Stomach (tissue), 4 donors: ENCODE data around the gene PJA1.

Experiments
- POLR2A ChIP-seq, 4 donors: fragments of 450-650 bp; IDR thresholded peaks; one replicate each; pipeline ENCODE4 v1.6.1; 2016; ENCODE audit warnings: antibody characterized with exemption in 4 of 4, control low read depth in 2 of 4, mild to moderate bottlenecking in 1 of 4, moderate library complexity in 1 of 4
- TF ChIP-seq, protein P1 (sequence below), 7 experiments: fragments of 450-650 bp in 4 of 7; fragments of 200-600 bp in 3 of 7; sonication (generic) in 3 of 7; IDR thresholded peaks; one replicate each; pipeline ENCODE4 v1.5.1; 2016 to 2019; ENCODE audit warnings: antibody characterized with exemption in 7 of 7, control low read depth in 2 of 7, mild to moderate bottlenecking in 1 of 7

DNA sequence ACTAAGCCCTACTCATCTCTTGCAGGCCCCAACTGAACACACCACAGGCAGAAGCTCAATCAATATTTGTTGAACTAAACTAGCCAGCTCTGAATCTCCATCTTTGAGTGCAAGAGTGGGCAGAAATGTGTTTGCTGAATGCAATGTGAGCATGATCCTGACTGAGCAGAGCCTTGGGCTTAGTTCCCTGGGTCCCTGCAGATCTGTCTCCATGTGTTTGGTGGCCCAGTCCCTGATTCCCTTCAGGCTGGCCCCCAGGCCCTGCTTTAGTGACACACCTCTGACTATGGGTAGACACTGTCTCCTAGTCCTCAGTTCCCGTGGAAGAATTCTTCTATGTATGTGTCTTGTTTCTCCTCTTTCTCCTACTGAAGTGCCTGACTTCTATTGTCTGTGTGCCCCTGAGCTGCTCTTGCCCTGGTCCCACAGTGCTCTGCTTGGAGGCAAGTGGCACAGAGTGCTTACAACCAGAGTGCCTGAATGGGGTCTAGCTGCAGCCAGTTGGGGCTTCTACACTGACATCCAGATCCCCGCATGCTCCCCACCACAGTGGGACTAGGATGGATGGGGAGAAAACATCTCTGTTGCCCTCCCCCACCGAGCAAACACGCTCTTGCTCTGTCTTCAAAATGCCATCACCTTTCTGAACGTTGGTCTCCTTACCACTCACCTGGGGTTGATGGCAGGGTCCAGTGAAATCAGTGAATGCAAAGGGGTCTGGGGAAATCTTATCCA, 9.3 kb downstream of the PJA1 start:
- TF ChIP-seq, protein P1, sequence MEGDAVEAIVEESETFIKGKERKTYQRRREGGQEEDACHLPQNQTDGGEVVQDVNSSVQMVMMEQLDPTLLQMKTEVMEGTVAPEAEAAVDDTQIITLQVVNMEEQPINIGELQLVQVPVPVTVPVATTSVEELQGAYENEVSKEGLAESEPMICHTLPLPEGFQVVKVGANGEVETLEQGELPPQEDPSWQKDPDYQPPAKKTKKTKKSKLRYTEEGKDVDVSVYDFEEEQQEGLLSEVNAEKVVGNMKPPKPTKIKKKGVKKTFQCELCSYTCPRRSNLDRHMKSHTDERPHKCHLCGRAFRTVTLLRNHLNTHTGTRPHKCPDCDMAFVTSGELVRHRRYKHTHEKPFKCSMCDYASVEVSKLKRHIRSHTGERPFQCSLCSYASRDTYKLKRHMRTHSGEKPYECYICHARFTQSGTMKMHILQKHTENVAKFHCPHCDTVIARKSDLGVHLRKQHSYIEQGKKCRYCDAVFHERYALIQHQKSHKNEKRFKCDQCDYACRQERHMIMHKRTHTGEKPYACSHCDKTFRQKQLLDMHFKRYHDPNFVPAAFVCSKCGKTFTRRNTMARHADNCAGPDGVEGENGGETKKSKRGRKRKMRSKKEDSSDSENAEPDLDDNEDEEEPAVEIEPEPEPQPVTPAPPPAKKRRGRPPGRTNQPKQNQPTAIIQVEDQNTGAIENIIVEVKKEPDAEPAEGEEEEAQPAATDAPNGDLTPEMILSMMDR (IDR thresholded peaks at IDR 0.05): no peak
- no peak for TF ChIP-seq POLR2A (IDR thresholded peaks at IDR 0.05)
